Heart right ventricle (tissue), 16 donors: ENCODE measurements around the gene LRMDA. TPM values are rescaled to one million over a fixed set of nuclear protein-coding genes. Genes with fewer than 3 reads are reported as not detected.

Experiments used
- ATAC-seq, 8 donors: fragments of 200-7000 bp; cut with Tn5 transposase; one replicate each; pipeline ENCODE4 v1.9.1; 2020; ENCODE audit warnings: mild to moderate bottlenecking in 8 of 8, moderate library complexity in 8 of 8, moderate number of reproducible peaks in 1 of 8
- DNase-seq, 2 donors: peaks; one replicate each; pipeline ENCODE4 v3.0.0-alpha.2; 2020
- H3K27ac ChIP-seq, 10 donors: fragments of 200-600 bp; sonication (generic) in 2 of 10; one replicate each; pipeline versions ENCODE4 v1.5.0 to v1.8.0; 2020 to 2022; ENCODE audit warnings: mild to moderate bottlenecking in 3 of 10
- H3K27me3 ChIP-seq, 7 donors: fragments of 200-600 bp; one replicate each; pipeline ENCODE4 v1.8.0; 2021 to 2022; ENCODE audit warnings: mild to moderate bottlenecking in 2 of 7
- H3K36me3 ChIP-seq, 9 donors: fragments of 200-600 bp; sonication (generic) in 1 of 9; one replicate each; pipeline versions ENCODE4 v1.5.0 to v1.8.0; 2020 to 2022; ENCODE audit warnings: mild to moderate bottlenecking in 2 of 9
- H3K4me1 ChIP-seq, 9 donors: fragments of 200-600 bp; sonication (generic) in 1 of 9; one replicate each; pipeline versions ENCODE4 v1.5.0 to v1.8.0; 2020 to 2022; ENCODE audit warnings: mild to moderate bottlenecking in 4 of 9
- H3K4me3 ChIP-seq, 10 donors: fragments of 200-600 bp; sonication (generic) in 2 of 10; one replicate each; pipeline versions ENCODE4 v1.5.0 to v1.8.0; 2020 to 2022; ENCODE audit warnings: mild to moderate bottlenecking in 7 of 10, moderate library complexity in 2 of 10
- H3K9me3 ChIP-seq, 11 donors: fragments of 200-600 bp in 10 of 11; sonication (generic) in 2 of 11; one replicate each; pipeline versions ENCODE4 v1.5.0 to v1.8.0; 2013 to 2022; ENCODE audit warnings: mild to moderate bottlenecking in 2 of 11, control low read depth in 1 of 11, moderate library complexity in 1 of 11
- CTCF ChIP-seq, 9 donors: fragments of 200-600 bp; sonication (generic) in 2 of 9; IDR thresholded peaks; one replicate each; pipeline versions ENCODE4 v1.5.0 to v1.8.0; 2021 to 2022; ENCODE audit warnings: antibody characterized with exemption in 9 of 9, mild to moderate bottlenecking in 5 of 9, moderate library complexity in 1 of 9
- WGBS, 2 donors: extraction: QIAGEN DNeasy Blood & Tissue Kit; methylation state at CpG; one replicate each; pipeline ENCODE4 v1.1.7; 2013; ENCODE audit warnings: inconsistent platforms in 1 of 2; 5-methylcytosine and 5-hydroxymethylcytosine counted together
- intact Hi-C, 10 donors: fragments of 100-400 bp; cut with DNase I; formaldehyde crosslinking; loops; one replicate each; pipeline versions ENCODE4 v1.11.1 to v1.14.2; 2022
- polyA plus RNA-seq, 2 donors: library from polyadenylated mRNA; stranded (reverse); fragments of 200-250 nt; gene quantifications; one replicate each; pipeline ENCODE4 v1.2.3, GENCODE V29; 2013
- total RNA-seq, 10 donors: library from RNA; stranded (reverse); fragmentation: NEBNext Ultra II Directional in 3 of 10; extraction: Animal tissue kit (Norgen Biotek cat#: 25700) in 3 of 10; gene quantifications; one replicate each; pipeline versions ENCODE4 v1.2.1 to v1.2.4, GENCODE V29; 2021 to 2023
- donor health status: Arrhythmogenic right ventricular cardiomyopathy.
- donor health status: ischemic (EF 13 %, LVEDD 7.1; RV severe dilation, severe dysfunction).
- donor health status: healthy with polysubstance abuse.
- donor health status: DM: no; HTN: yes; CAD: no.
- donor health status: DM: no; HTN: no; CAD: no.
- donor health status: ischemic (EF 25% LVEDD 6.9; RV normal size, moderate dysfunction).
- donor health status: ischemic (EF 25% LVEDD 5.7; RV mildly dilated, moderate dysfunction).
- donor health status: healthy.
- donor health status: DM: yes; HTN: yes; CAD: no.
- donor health status: Ischemic cardiomyopathy.
- donor health status: ischemic (EF 35%, LVEDD 5.7; RV mildly dilated, moderate dysfunction).
- donor health status: nonischemic (EF 11% LVEDD 7.7; RV severe dilation, severe dysfunction).
- donor health status: DM: yes; HTN: yes; CAD: no.
- donor health status: PGD.
- donor health status: ischemic (EF 29% LVEDD 5.4; RV normal size, mild dysfunction).
- donor health status: nonischemic (EF 23%, LVEDD 6.1; RV moderate dilation, normal function).

LRMDA gene
- total and polyA plus RNA-seq, 12 donors: 4.0 to 59.8 (median 12.7) TPM

- 56 to 57% methylated on average over 3 of the region's 3 CpGs for WGBS, 2 donors
- Histone ChIP-seq H3K36me3 (no peaks in the 10 kb centered on the region), H3K9me3 (no peaks in the 10 kb centered on the region), H3K27ac (no peak overlapping the region), H3K4me1 (peaks cover 0 to 26% (median 13%) of the 10 kb centered on the region in 9 donors), H3K27me3 (no peaks in the 10 kb centered on the region), H3K4me3 (no peak overlapping the region)
- intact Hi-C loops: loop anchor here in 9 of 10 donors (2.0 to 10.0 kb wide), 10 partner anchors 133 to 907 kb away; partner anchors contain the start of gene ZNF503 (in 4 of the 9)
- DNase-seq (no peak), ATAC-seq (no peak)
- no peak for TF ChIP-seq CTCF (IDR thresholded peaks at IDR 0.05)
Observed at GRCh38 chr10:76301950-76302349, 870.5 kb downstream of the LRMDA start.

- no peak for TF ChIP-seq CTCF (IDR thresholded peaks at IDR 0.05)
- Histone ChIP-seq H3K27me3 (no peaks in the 10 kb centered on the region), H3K36me3 (no peaks in the 10 kb centered on the region), H3K4me1 (peaks cover 0 to 28% (median 13%) of the 10 kb centered on the region in 9 donors), H3K9me3 (no peaks in the 10 kb centered on the region), H3K4me3 (no peak overlapping the region), H3K27ac (no peak overlapping the region)
- 97 to 100% methylated on average over 1 of the region's 1 CpG for WGBS, 2 donors
- ATAC-seq (no peak), DNase-seq (no peak)
- intact Hi-C loops: loop anchor here in 9 of 10 donors (2.0 to 10.0 kb wide), 10 partner anchors 132 to 908 kb away; partner anchors contain the start of gene ZNF503 (in 4 of the 9)
Observed at GRCh38 chr10:76302481-76302880, 871.1 kb downstream of the LRMDA start.

- Histone ChIP-seq H3K36me3 (no peaks in the 10 kb centered on the region), H3K4me3 (no peak overlapping the region), H3K9me3 (no peaks in the 10 kb centered on the region), H3K27ac (no peak overlapping the region), H3K4me1 (peaks cover 0 to 28% (median 13%) of the 10 kb centered on the region in 9 donors), H3K27me3 (no peaks in the 10 kb centered on the region)
- ATAC-seq (peak in 3 of 8 donors; percentile 10 to 75 (median 35)), DNase-seq (no peak)
- TF ChIP-seq CTCF (IDR thresholded peaks at IDR 0.05): no peak
- 70 to 76% methylated on average over 8 of the region's 8 CpGs for WGBS, 2 donors
- intact Hi-C loops: loop anchor here in 9 of 10 donors (2.0 to 10.0 kb wide), 10 partner anchors 132 to 908 kb away; partner anchors contain the start of gene ZNF503 (in 4 of the 9)
Observed at GRCh38 chr10:76302961-76303630, 871.7 kb downstream of the LRMDA start.

GRCh38 chr10:76303682-76304316, 872.4 kb downstream of the LRMDA start:
- Histone ChIP-seq H3K4me3 (no peak overlapping the region), H3K27me3 (no peaks in the 10 kb centered on the region), H3K9me3 (no peaks in the 10 kb centered on the region), H3K4me1 (peaks cover 0 to 34% (median 15%) of the 10 kb centered on the region in 9 donors), H3K27ac (no peak overlapping the region), H3K36me3 (no peaks in the 10 kb centered on the region)
- intact Hi-C loops: loop anchor here in 9 of 10 donors (2.0 to 10.0 kb wide), 10 partner anchors 131 to 909 kb away; partner anchors contain the start of gene ZNF503 (in 4 of the 9)
- TF ChIP-seq CTCF (IDR thresholded peaks at IDR 0.05): peak; percentile 20 to 72 (median 58)
- DNase-seq (peak; percentile 59 to 78), ATAC-seq (peak; percentile 90 to 97 (median 94))
- WGBS, 2 donors: 36 to 41% methylated on average over 8 of the region's 8 CpGs
